ENCODE data around the gene TMEM87B.

TMEM87B gene

DNA sequence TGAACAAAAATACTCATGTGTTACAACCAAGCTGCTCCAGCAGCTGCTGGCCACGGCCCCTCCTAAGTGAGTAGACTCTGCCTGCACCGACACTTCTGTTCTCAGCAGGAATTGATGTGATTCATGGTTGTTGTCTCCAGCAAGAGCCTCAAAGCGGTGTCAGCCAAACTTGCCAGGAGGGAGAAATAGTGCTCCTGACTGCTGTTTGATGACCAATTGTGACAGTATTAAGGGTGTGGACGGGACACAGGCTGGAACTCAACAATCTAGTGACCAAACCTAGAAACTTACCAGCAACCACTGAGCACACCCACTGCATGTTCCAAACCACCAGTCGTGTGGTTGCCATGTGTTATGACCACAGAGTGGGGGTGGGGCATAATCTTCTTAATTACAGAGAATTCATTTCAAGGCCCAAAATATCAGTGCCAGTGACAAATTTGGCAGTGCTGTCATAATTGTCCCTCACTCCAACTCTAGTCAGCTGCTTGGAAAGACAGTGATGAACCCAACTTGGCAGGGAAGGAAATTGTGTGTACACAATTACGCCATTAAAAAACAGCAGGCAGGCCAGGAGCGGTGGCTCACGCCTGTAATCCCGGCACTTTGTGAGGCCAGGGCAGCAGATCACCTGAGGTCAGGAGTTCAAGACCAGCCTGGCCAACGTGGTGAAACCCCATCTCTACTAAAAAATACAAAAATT is 113.5 kb downstream of the TMEM87B start:
- Mint-ChIP-seq H3K27me3 (no peaks in the 10 kb centered on the region), H3K4me1 (ENCODE audit: low read depth) (peaks cover 8% of the 10 kb centered on the region), H3K4me3 (no peak overlapping the region), H3K9me3 (ENCODE audit: low read depth) (no peaks in the 10 kb centered on the region), H3K36me3 (no peaks in the 10 kb centered on the region), H3K27ac (no peak overlapping the region)
